Nephron (organoid): ENCODE data around the gene ITGB1.

Experiments used
- H3K27ac Mint-ChIP-seq, 3 experiments: 2 replicates each; pipeline ENCODE4 v1.8.0; 2020; ENCODE audit warnings: mixed read lengths in 3 of 3, mild to moderate bottlenecking in 2 of 3, moderate library complexity in 1 of 3
- H3K27me3 Mint-ChIP-seq: 2 replicates; pipeline ENCODE4 v1.8.0; 2021; ENCODE audit warnings: low read depth, mild to moderate bottlenecking, moderate library complexity, mixed read lengths
- H3K36me3 Mint-ChIP-seq: 2 replicates; pipeline ENCODE4 v1.8.0; 2020; ENCODE audit warnings: low read depth, mixed read lengths
- H3K4me1 Mint-ChIP-seq: 2 replicates; pipeline ENCODE4 v1.8.0; 2020; ENCODE audit warnings: mixed read lengths
- H3K4me3 Mint-ChIP-seq, 3 experiments: 2 replicates each; pipeline ENCODE4 v1.8.0; 2020; ENCODE audit warnings: mild to moderate bottlenecking in 3 of 3, mixed read lengths in 3 of 3, moderate library complexity in 2 of 3
- H3K9me3 Mint-ChIP-seq: 2 replicates; pipeline ENCODE4 v1.8.0; 2020; ENCODE audit warnings: mixed read lengths
- TF ChIP-seq, protein P1 (sequence below), 3 experiments: fragments of 200-600 bp; sonication (generic); IDR thresholded peaks; one replicate each; pipeline ENCODE4 v1.5.0; 2021; ENCODE audit warnings: antibody characterized with exemption in 3 of 3; ENCODE audit not compliant: unreplicated experiment in 3 of 3

ITGB1 gene

GRCh38 chr10:32959006-32959920 is 1.2 kb upstream of the ITGB1 start:
- Mint-ChIP-seq H3K27ac (peak overlapping the region; percentile 98 to 99 (median 99)), H3K4me3 (peak overlapping the region; percentile 95 to 99 (median 96)), H3K36me3 (no peaks in the 10 kb centered on the region), H3K27me3 (no peaks in the 10 kb centered on the region), H3K9me3 (no peaks in the 10 kb centered on the region), H3K4me1 (peaks cover 56% of the 10 kb centered on the region)
- TF ChIP-seq, protein P1, sequence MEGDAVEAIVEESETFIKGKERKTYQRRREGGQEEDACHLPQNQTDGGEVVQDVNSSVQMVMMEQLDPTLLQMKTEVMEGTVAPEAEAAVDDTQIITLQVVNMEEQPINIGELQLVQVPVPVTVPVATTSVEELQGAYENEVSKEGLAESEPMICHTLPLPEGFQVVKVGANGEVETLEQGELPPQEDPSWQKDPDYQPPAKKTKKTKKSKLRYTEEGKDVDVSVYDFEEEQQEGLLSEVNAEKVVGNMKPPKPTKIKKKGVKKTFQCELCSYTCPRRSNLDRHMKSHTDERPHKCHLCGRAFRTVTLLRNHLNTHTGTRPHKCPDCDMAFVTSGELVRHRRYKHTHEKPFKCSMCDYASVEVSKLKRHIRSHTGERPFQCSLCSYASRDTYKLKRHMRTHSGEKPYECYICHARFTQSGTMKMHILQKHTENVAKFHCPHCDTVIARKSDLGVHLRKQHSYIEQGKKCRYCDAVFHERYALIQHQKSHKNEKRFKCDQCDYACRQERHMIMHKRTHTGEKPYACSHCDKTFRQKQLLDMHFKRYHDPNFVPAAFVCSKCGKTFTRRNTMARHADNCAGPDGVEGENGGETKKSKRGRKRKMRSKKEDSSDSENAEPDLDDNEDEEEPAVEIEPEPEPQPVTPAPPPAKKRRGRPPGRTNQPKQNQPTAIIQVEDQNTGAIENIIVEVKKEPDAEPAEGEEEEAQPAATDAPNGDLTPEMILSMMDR (IDR thresholded peaks at IDR 0.05; ENCODE audit: unreplicated experiment in 3 of 3): no peak

GRCh38 chr10:32957341-32958084 is 517 bp downstream of the ITGB1 start:
- Mint-ChIP-seq H3K27me3 (no peaks in the 10 kb centered on the region), H3K4me1 (peaks cover 60% of the 10 kb centered on the region), H3K36me3 (no peaks in the 10 kb centered on the region), H3K9me3 (no peaks in the 10 kb centered on the region), H3K4me3 (peak overlapping the region; percentile 83 to 94 (median 92)), H3K27ac (peak overlapping the region; percentile 74 to 95 (median 93))
- TF ChIP-seq, protein P1 (IDR thresholded peaks at IDR 0.05; ENCODE audit: unreplicated experiment in 3 of 3): no peak

GRCh38 chr10:32956365-32957197 is 1.4 kb downstream of the ITGB1 start:
- Mint-ChIP-seq H3K27ac (peak overlapping the region; percentile 74 to 95 (median 93)), H3K4me1 (peaks cover 62% of the 10 kb centered on the region), H3K36me3 (no peaks in the 10 kb centered on the region), H3K4me3 (peak overlapping the region; percentile 83 to 94 (median 92)), H3K27me3 (no peaks in the 10 kb centered on the region), H3K9me3 (no peaks in the 10 kb centered on the region)
- TF ChIP-seq, protein P1 (IDR thresholded peaks at IDR 0.05; ENCODE audit: unreplicated experiment in 3 of 3): no peak

GRCh38 chr10:32955790-32956189 is 2.2 kb downstream of the ITGB1 start:
- H3K4me3 Mint-ChIP-seq: peak overlapping the region; percentile 83 to 94 (median 92)
- H3K36me3 Mint-ChIP-seq: no peaks in the 10 kb centered on the region
- no peaks in the 10 kb centered on the region for H3K9me3 Mint-ChIP-seq
- TF ChIP-seq, protein P1 (IDR thresholded peaks at IDR 0.05; ENCODE audit: unreplicated experiment in 3 of 3): no peak
- no peaks in the 10 kb centered on the region for H3K27me3 Mint-ChIP-seq
- peak overlapping the region; percentile 65 to 83 (median 65) for H3K27ac Mint-ChIP-seq
- peaks cover 70% of the 10 kb centered on the region for H3K4me1 Mint-ChIP-seq

DNA sequence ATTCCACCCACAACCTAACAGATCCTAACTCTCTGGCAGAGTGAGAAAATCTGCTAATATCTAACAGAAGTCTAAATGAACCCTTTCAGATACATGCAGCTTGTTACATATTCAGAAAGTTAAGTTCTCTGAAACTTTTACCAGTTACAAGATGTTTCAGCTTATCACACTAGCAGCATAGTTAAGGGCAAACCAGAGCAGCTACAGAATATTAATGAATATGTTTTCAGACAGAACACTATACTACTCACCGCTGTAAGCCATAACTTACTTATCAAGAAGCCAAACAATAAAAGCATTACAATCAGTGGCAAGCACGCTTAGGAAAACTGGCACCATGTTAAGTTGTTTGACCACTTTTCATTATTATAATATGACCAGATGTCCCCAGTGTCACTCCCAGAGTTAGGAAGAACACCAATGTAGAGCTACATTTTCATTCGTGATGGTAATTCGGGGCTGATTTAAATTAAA is 2.7 kb downstream of the ITGB1 start:
- H3K27ac Mint-ChIP-seq: peak overlapping the region; percentile 65 to 83 (median 65)
- TF ChIP-seq, protein P1 (IDR thresholded peaks at IDR 0.05; ENCODE audit: unreplicated experiment in 3 of 3): no peak
- H3K36me3 Mint-ChIP-seq: no peaks in the 10 kb centered on the region
- H3K4me3 Mint-ChIP-seq: peak overlapping the region; percentile 75 to 86 (median 76)
- H3K4me1 Mint-ChIP-seq: peaks cover 71% of the 10 kb centered on the region
- H3K27me3 Mint-ChIP-seq: no peaks in the 10 kb centered on the region
- no peaks in the 10 kb centered on the region for H3K9me3 Mint-ChIP-seq
